Brain microvascular endothelial cell (primary cell): ENCODE measurements around the gene PEX5.

ENCODE experiments used
- DNase-seq: peaks from one replicate; pipeline ENCODE4 v3.0.0-alpha.2; 2020
- H3K27ac ChIP-seq: fragments of 250-450 bp; sonication (Bioruptor Pico); 2 replicates; pipeline ENCODE4 v1.5.1; 2020; ENCODE audit warnings: mild to moderate bottlenecking, moderate library complexity
- H3K27me3 ChIP-seq: fragments of 250-450 bp; sonication (Bioruptor Pico); replicated peaks from 2 replicates; pipeline ENCODE4 v1.5.1; 2020; ENCODE audit warnings: mild to moderate bottlenecking
- H3K36me3 ChIP-seq: fragments of 250-450 bp; sonication (Bioruptor Pico); replicated peaks from 2 replicates; pipeline ENCODE4 v1.5.1; 2020; ENCODE audit warnings: mild to moderate bottlenecking
- H3K4me3 ChIP-seq: 2 replicates; pipeline ENCODE4 v1.5.1; 2011; ENCODE audit warnings: low read depth, mild to moderate bottlenecking, control low read depth, low read length, moderate library complexity
- CTCF ChIP-seq: IDR thresholded peaks from 2 replicates; pipeline ENCODE4 v1.5.1; 2011; ENCODE audit warnings: low read depth, mild to moderate bottlenecking, moderate library complexity, low read length, control low read depth, inconsistent platforms; ENCODE audit errors: missing control alignments
- in situ Hi-C: cut with HindIII; loops from 2 replicates; pipeline ENCODE4 v1.10.0; 2017; ENCODE audit warnings: low sequenced_read_pairs, low pct_ligation_motif_present

The PEX5 gene

GRCh38 chr12:7151532-7151931 is 38.0 kb upstream of the PEX5 start:
- in situ Hi-C loops, result no loop called here
- H3K36me3 ChIP-seq, result no peaks in the 10 kb centered on the region
- DNase-seq, result no peak
- H3K27ac ChIP-seq, result no peak overlapping the region
- no peaks in the 10 kb centered on the region for H3K27me3 ChIP-seq
- no peak for TF ChIP-seq CTCF
- no peak overlapping the region for H3K4me3 ChIP-seq

GRCh38 chr12:7152818-7153217 is 36.7 kb upstream of the PEX5 start:
- TF ChIP-seq CTCF, result no peak
- Histone ChIP-seq H3K27ac (no peak overlapping the region), H3K4me3 (no peak overlapping the region), H3K27me3 (no peaks in the 10 kb centered on the region), H3K36me3 (no peaks in the 10 kb centered on the region)
- in situ Hi-C loops, result no loop called here
- DNase-seq, result no peak

GRCh38 chr12:7154042-7154441 is 35.4 kb upstream of the PEX5 start:
- in situ Hi-C loops, result no loop called here
- DNase-seq, result no peak
- no peaks in the 10 kb centered on the region for H3K36me3 ChIP-seq
- no peak for TF ChIP-seq CTCF
- no peak overlapping the region for H3K4me3 ChIP-seq
- H3K27ac ChIP-seq, result no peak overlapping the region
- H3K27me3 ChIP-seq, result no peaks in the 10 kb centered on the region

- Histone ChIP-seq H3K27ac (no peak overlapping the region), H3K36me3 (no peaks in the 10 kb centered on the region), H3K4me3 (no peak overlapping the region), H3K27me3 (no peaks in the 10 kb centered on the region)
- in situ Hi-C loops, result no loop called here
- no peak for DNase-seq
- TF ChIP-seq CTCF, result no peak
Measured at GRCh38 chr12:7154901-7155470, 34.5 kb upstream of the PEX5 start.

- no peaks in the 10 kb centered on the region for H3K36me3 ChIP-seq
- TF ChIP-seq CTCF, result no peak
- in situ Hi-C loops, result no loop called here
- H3K4me3 ChIP-seq, result no peak overlapping the region
- no peak for DNase-seq
- no peak overlapping the region for H3K27ac ChIP-seq
- no peaks in the 10 kb centered on the region for H3K27me3 ChIP-seq
Measured at GRCh38 chr12:7155471-7156034, 33.9 kb upstream of the PEX5 start.
